ENCODE data around the gene ARRB2. TPM values are rescaled to one million over a fixed set of nuclear protein-coding genes. Genes with fewer than 3 reads are reported as not detected.

ARRB2 gene
- total RNA-seq, 1 experiment from 2014 or later: 82.2 TPM

GRCh38 chr17:4724650-4725049, 14.2 kb downstream of the ARRB2 start:
- Histone ChIP-seq H3K9me3 (ENCODE audit: low read depth, low read length, poor library complexity, severe bottlenecking) (no peaks in the 10 kb centered on the region), H3K36me3 (ENCODE audit: insufficient read depth, low read length, poor library complexity, severe bottlenecking) (peaks cover 7% of the 10 kb centered on the region), H3K4me3 (ENCODE audit: low read depth, low read length, poor library complexity, severe bottlenecking) (no peak overlapping the region), H3K27ac (ENCODE audit: low read depth, low read length, poor library complexity, severe bottlenecking) (no peak overlapping the region), H3K4me1 (ENCODE audit: insufficient read depth, low read length, poor library complexity, severe bottlenecking) (no peaks in the 10 kb centered on the region), H3K27me3 (replicated peaks; ENCODE audit: insufficient read depth, low read depth, low read length, poor library complexity) (no peaks in the 10 kb centered on the region)
- ChIA-PET POLR2A (ENCODE audit: low non-redundant PET) (no interaction called here), CTCF (interaction anchor here (0.6 kb wide), 1 partner anchor 15 kb away, joined by 9 read pairs; no protein-coding TSS in a partner anchor)
- no peak for TF ChIP-seq EZH2 (IDR thresholded peaks at IDR 0.05; ENCODE audit: borderline replicate concordance, low read depth, low read length, poor library complexity, severe bottlenecking)
- TF ChIP-seq, protein P1, sequence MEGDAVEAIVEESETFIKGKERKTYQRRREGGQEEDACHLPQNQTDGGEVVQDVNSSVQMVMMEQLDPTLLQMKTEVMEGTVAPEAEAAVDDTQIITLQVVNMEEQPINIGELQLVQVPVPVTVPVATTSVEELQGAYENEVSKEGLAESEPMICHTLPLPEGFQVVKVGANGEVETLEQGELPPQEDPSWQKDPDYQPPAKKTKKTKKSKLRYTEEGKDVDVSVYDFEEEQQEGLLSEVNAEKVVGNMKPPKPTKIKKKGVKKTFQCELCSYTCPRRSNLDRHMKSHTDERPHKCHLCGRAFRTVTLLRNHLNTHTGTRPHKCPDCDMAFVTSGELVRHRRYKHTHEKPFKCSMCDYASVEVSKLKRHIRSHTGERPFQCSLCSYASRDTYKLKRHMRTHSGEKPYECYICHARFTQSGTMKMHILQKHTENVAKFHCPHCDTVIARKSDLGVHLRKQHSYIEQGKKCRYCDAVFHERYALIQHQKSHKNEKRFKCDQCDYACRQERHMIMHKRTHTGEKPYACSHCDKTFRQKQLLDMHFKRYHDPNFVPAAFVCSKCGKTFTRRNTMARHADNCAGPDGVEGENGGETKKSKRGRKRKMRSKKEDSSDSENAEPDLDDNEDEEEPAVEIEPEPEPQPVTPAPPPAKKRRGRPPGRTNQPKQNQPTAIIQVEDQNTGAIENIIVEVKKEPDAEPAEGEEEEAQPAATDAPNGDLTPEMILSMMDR (conservative IDR thresholded peaks at IDR 0.05; ENCODE audit: low read depth, low read length): no peak
- no TSS peak for BruUV-seq (replicated peaks)
- intact Hi-C loops (cut with micrococcal nuclease; ENCODE audit: unreplicated experiment): no loop called here
- no peak for DNase-seq (ENCODE audit: low spot score)

- no TSS peak for BruUV-seq (replicated peaks)
- POLR2A ChIA-PET (ENCODE audit: low non-redundant PET): no interaction called here
Observed at GRCh38 chr17:4725646-4726310, 15.3 kb downstream of the ARRB2 start.

GRCh38 chr17:4728124-4728523, 17.7 kb downstream of the ARRB2 start:
- no peak for DNase-seq (ENCODE audit: low spot score)
- TF ChIP-seq EZH2 (IDR thresholded peaks at IDR 0.05; ENCODE audit: borderline replicate concordance, low read depth, low read length, poor library complexity, severe bottlenecking): no peak
- TF ChIP-seq, protein P1 (conservative IDR thresholded peaks at IDR 0.05; ENCODE audit: low read depth, low read length): no peak
- BruUV-seq (replicated peaks): no TSS peak
- H3K27me3 ChIP-seq (replicated peaks; ENCODE audit: insufficient read depth, low read depth, low read length, poor library complexity): no peaks in the 10 kb centered on the region
- H3K9me3 ChIP-seq (ENCODE audit: low read depth, low read length, poor library complexity, severe bottlenecking): no peaks in the 10 kb centered on the region
- no peaks in the 10 kb centered on the region for H3K4me1 ChIP-seq (ENCODE audit: insufficient read depth, low read length, poor library complexity, severe bottlenecking)
- no peak overlapping the region for H3K4me3 ChIP-seq (ENCODE audit: low read depth, low read length, poor library complexity, severe bottlenecking)
- CTCF ChIA-PET: no interaction called here
- intact Hi-C loops (cut with micrococcal nuclease; ENCODE audit: unreplicated experiment): no loop called here
- no peak overlapping the region for H3K27ac ChIP-seq (ENCODE audit: low read depth, low read length, poor library complexity, severe bottlenecking)
- no peaks in the 10 kb centered on the region for H3K36me3 ChIP-seq (ENCODE audit: insufficient read depth, low read length, poor library complexity, severe bottlenecking)
- POLR2A ChIA-PET (ENCODE audit: low non-redundant PET): no interaction called here

More at GRCh38 chr17:4725646-4726310, 15.3 kb downstream of the ARRB2 start:
- Histone ChIP-seq H3K36me3 (ENCODE audit: insufficient read depth, low read length, poor library complexity, severe bottlenecking) (no peaks in the 10 kb centered on the region), H3K9me3 (ENCODE audit: low read depth, low read length, poor library complexity, severe bottlenecking) (no peaks in the 10 kb centered on the region), H3K27ac (ENCODE audit: low read depth, low read length, poor library complexity, severe bottlenecking) (no peak overlapping the region), H3K27me3 (replicated peaks; ENCODE audit: insufficient read depth, low read depth, low read length, poor library complexity) (no peaks in the 10 kb centered on the region), H3K4me3 (ENCODE audit: low read depth, low read length, poor library complexity, severe bottlenecking) (no peak overlapping the region), H3K4me1 (ENCODE audit: insufficient read depth, low read length, poor library complexity, severe bottlenecking) (no peaks in the 10 kb centered on the region)
- CTCF ChIA-PET: interaction anchor here (0.7 kb wide), 1 partner anchor 16 kb away, joined by 4 read pairs; no protein-coding TSS in a partner anchor
- DNase-seq (ENCODE audit: low spot score): no peak
- TF ChIP-seq, protein P1 (conservative IDR thresholded peaks at IDR 0.05; ENCODE audit: low read depth, low read length): no peak
- TF ChIP-seq EZH2 (IDR thresholded peaks at IDR 0.05; ENCODE audit: borderline replicate concordance, low read depth, low read length, poor library complexity, severe bottlenecking): no peak
- intact Hi-C loops (cut with micrococcal nuclease; ENCODE audit: unreplicated experiment): no loop called here

Data from A673 (cell line).